T1000 (cell line): Measurements from ENCODE around the gene ADCY1.
"Not testable (repeated sequence)": the region's sequence is repeated elsewhere in the genome, so short reads cannot be mapped to it uniquely, and the experiment has no call there.

ENCODE experiments used
- DNase-seq: peaks from one replicate; lab custom pipeline; 2025; ENCODE audit warnings: mixed read lengths; lab: John Stamatoyannopoulos, UW

The ADCY1 gene

GRCh38 chr7:45573661-45574415, at the start of gene ADCY1:
ADCY1 (plus strand) TSS chr7:45574368; CDS start chr7:45574544, 176 bp downstream.
- DNase-seq: no peak

GRCh38 chr7:45524445-45524844, 49.7 kb upstream of the ADCY1 start:
- no peak for DNase-seq

- DNase-seq: no peak
Observed at GRCh38 chr7:45525057-45525456, 49.1 kb upstream of the ADCY1 start.

- no peak for DNase-seq
Observed at GRCh38 chr7:45543473-45543872, 30.7 kb upstream of the ADCY1 start.

- DNase-seq: not testable (repeated sequence)
Observed at GRCh38 chr7:45545105-45545710, 29.0 kb upstream of the ADCY1 start.

- not testable (repeated sequence) for DNase-seq
Observed at GRCh38 chr7:45548917-45549316, 25.3 kb upstream of the ADCY1 start.

GRCh38 chr7:45563401-45563800, 10.8 kb upstream of the ADCY1 start:
- no peak for DNase-seq

- no peak for DNase-seq
Observed at GRCh38 chr7:45563941-45564461, 10.2 kb upstream of the ADCY1 start.

- no peak for DNase-seq
Observed at GRCh38 chr7:45564485-45564884, 9.7 kb upstream of the ADCY1 start.

- no peak for DNase-seq
Observed at GRCh38 chr7:45564886-45565455, 9.2 kb upstream of the ADCY1 start.

- no peak for DNase-seq
Observed at GRCh38 chr7:45566386-45566785, 7.8 kb upstream of the ADCY1 start.

- no peak for DNase-seq
Observed at GRCh38 chr7:45566961-45567360, 7.2 kb upstream of the ADCY1 start.

- DNase-seq: no peak
Observed at GRCh38 chr7:45567713-45568112, 6.5 kb upstream of the ADCY1 start.

- DNase-seq: no peak
Observed at GRCh38 chr7:45568536-45569289, 5.5 kb upstream of the ADCY1 start.

- DNase-seq: no peak
Observed at GRCh38 chr7:45569290-45569685, 4.9 kb upstream of the ADCY1 start.

- no peak for DNase-seq
Observed at GRCh38 chr7:45570797-45571196, 3.4 kb upstream of the ADCY1 start.

GRCh38 chr7:45573204-45573603, 964 bp upstream of the ADCY1 start:
- DNase-seq: no peak

GRCh38 chr7:45574416-45574668, 174 bp downstream of the ADCY1 start:
- DNase-seq: no peak

- DNase-seq: peak; percentile 18
Observed at GRCh38 chr7:45574669-45575500, 717 bp downstream of the ADCY1 start.

GRCh38 chr7:45575501-45576248, 1.5 kb downstream of the ADCY1 start:
- DNase-seq: no peak
